UCSD-AML1 (cell line): ENCODE data around the gene TMEM237.
"Not testable (repeated sequence)": the region's sequence is repeated elsewhere in the genome, so short reads cannot be mapped to it uniquely, and the experiment has no call there.

Experiments used
- DNase-seq: peaks from one replicate; lab custom pipeline; 2025; ENCODE audit not compliant: unreplicated experiment; lab: John Stamatoyannopoulos, UW

TMEM237 gene

GRCh38 chr2:201643216-201643890, at the start of gene TMEM237:
Gene TMEM237 (minus strand): TSS chr2:201643503. CDS start chr2:201643400, 103 bp downstream.
- DNase-seq = no peak

- no peak for DNase-seq
These were observed 41.9 kb upstream of the TMEM237 start for GRCh38 chr2:201685156-201685555.

- no peak for DNase-seq
These were observed 37.4 kb upstream of the TMEM237 start for GRCh38 chr2:201680743-201681142.

- DNase-seq = no peak
These were observed 35.1 kb upstream of the TMEM237 start for GRCh38 chr2:201678401-201678800.

- DNase-seq = no peak
These were observed 32.2 kb upstream of the TMEM237 start for GRCh38 chr2:201675454-201675853.

- DNase-seq = no peak
These were observed 31.5 kb upstream of the TMEM237 start for GRCh38 chr2:201674794-201675193.

- no peak for DNase-seq
These were observed 31.0 kb upstream of the TMEM237 start for GRCh38 chr2:201674298-201674697.

- DNase-seq = no peak
These were observed 30.2 kb upstream of the TMEM237 start for GRCh38 chr2:201673546-201673945.

GRCh38 chr2:201671205-201671604, 27.9 kb upstream of the TMEM237 start:
- DNase-seq = not testable (repeated sequence)

GRCh38 chr2:201669865-201670264, 26.6 kb upstream of the TMEM237 start:
- DNase-seq = no peak

- no peak for DNase-seq
These were observed 25.2 kb upstream of the TMEM237 start for GRCh38 chr2:201668402-201668910.

GRCh38 chr2:201664334-201664733, 21.0 kb upstream of the TMEM237 start:
- DNase-seq = no peak

GRCh38 chr2:201661366-201661765, 18.1 kb upstream of the TMEM237 start:
- no peak for DNase-seq

GRCh38 chr2:201660293-201660895, 17.1 kb upstream of the TMEM237 start:
- DNase-seq = peak; percentile 19

GRCh38 chr2:201656740-201657139, 13.4 kb upstream of the TMEM237 start:
- DNase-seq = no peak

- DNase-seq = no peak
These were observed 12.8 kb upstream of the TMEM237 start for GRCh38 chr2:201656102-201656501.

- no peak for DNase-seq
These were observed 11.5 kb upstream of the TMEM237 start for GRCh38 chr2:201654616-201655384.

GRCh38 chr2:201653221-201653620, 9.9 kb upstream of the TMEM237 start:
- DNase-seq = no peak

GRCh38 chr2:201649442-201649841, 6.1 kb upstream of the TMEM237 start:
- no peak for DNase-seq

- DNase-seq = no peak
These were observed 4.1 kb upstream of the TMEM237 start for GRCh38 chr2:201647431-201647830.

- no peak for DNase-seq
These were observed 698 bp upstream of the TMEM237 start for GRCh38 chr2:201644001-201644400.
